Measurements from ENCODE around the gene CALU. TPM values are rescaled to one million over a fixed set of nuclear protein-coding genes. Genes with fewer than 3 reads are reported as not detected.

Gene CALU
- total RNA-seq, 1 experiment from 2014 or later, result 168 TPM

- no peaks in the 10 kb centered on the region for H3K9me3 ChIP-seq (ENCODE audit: control insufficient read depth, low read depth, low read length)
- H2BK120ac ChIP-seq (ENCODE audit: low read depth, low read length, poor library complexity, severe bottlenecking), result no peak overlapping the region
- H2AK5ac ChIP-seq (ENCODE audit: insufficient read length, low read length), result no peak overlapping the region
- Mint-ChIP-seq H3K27ac (no peak overlapping the region; a peak in 1 of 7 replicates), H3K27me3 (ENCODE audit: low read depth) (no peaks in the 10 kb centered on the region), H3K36me3 (ENCODE audit: insufficient read depth in 1 of 3, low read depth in 3 of 3) (peaks cover 0 to 4% (median 0%) of the 10 kb centered on the region in 3 experiments; a peak in 1 of 7 replicates), H3K9me3 (no peaks in the 10 kb centered on the region; a peak in 1 of 5 replicates), H3K4me1 (peaks cover 7 to 12% of the 10 kb centered on the region in 2 experiments; a peak in 2 of 4 replicates), H3K4me3 (no peak overlapping the region; a peak in 1 of 5 replicates)
- H3K23ac ChIP-seq (ENCODE audit: insufficient read length, low read depth, low read length), result no peak overlapping the region
- H2AFZ ChIP-seq (ENCODE audit: low read length), result no peak overlapping the region
- WGBS (ENCODE audit: extremely low coverage, insufficient read length, low lambda C conversion rate), result no CpG with 5 or more reads among the region's 8 CpGs
- H3K79me2 ChIP-seq (ENCODE audit: insufficient read depth, low read length), result no peaks in the 10 kb centered on the region
- H4K20me1 ChIP-seq (ENCODE audit: control insufficient read depth, insufficient read depth, insufficient read length), result no peaks in the 10 kb centered on the region
- H2BK5ac ChIP-seq (ENCODE audit: insufficient read length, low read length), result no peak overlapping the region
- no peak overlapping the region for H3T11ph ChIP-seq (ENCODE audit: low read length)
- H3K4me1 ChIP-seq (ENCODE audit: insufficient read depth, low read length), result no peaks in the 10 kb centered on the region
- no peak for TF ChIP-seq CTCF (conservative IDR thresholded peaks at IDR 0.05)
- H2BK12ac ChIP-seq (ENCODE audit: insufficient read length, low read depth, low read length), result no peak overlapping the region
- no peaks in the 10 kb centered on the region for H3K27me3 ChIP-seq (ENCODE audit: insufficient read depth, low read length)
- H4K8ac ChIP-seq (replicated peaks; ENCODE audit: insufficient read length, low read depth, low read length), result no peak overlapping the region
- H3K4ac ChIP-seq (ENCODE audit: low read depth, low read length), result no peak overlapping the region
- H2BK20ac ChIP-seq (ENCODE audit: low read depth, low read length, poor library complexity, severe bottlenecking), result no peak overlapping the region
- no peak overlapping the region for H4K91ac ChIP-seq (ENCODE audit: insufficient read length, low read depth, low read length)
- H3K79me1 ChIP-seq (ENCODE audit: insufficient read depth, low read depth, low read length, poor library complexity, severe bottlenecking), result no peaks in the 10 kb centered on the region
- no peak for DNase-seq
- H3K23me2 ChIP-seq (ENCODE audit: insufficient read length, low read depth, low read length, poor library complexity, severe bottlenecking), result no peaks in the 10 kb centered on the region
- H4K5ac ChIP-seq (ENCODE audit: insufficient read length, low read depth, low read length), result no peak overlapping the region
- no peak overlapping the region for H3K4me2 ChIP-seq (ENCODE audit: insufficient read depth, insufficient read length, low read length)
- H3K56ac ChIP-seq (ENCODE audit: insufficient read length, low read depth, low read length), result no peak overlapping the region
- no peak overlapping the region for H3K14ac ChIP-seq (ENCODE audit: insufficient read depth, low read length)
- H3K9ac ChIP-seq (ENCODE audit: extremely low read depth, insufficient read length, low read length), result no peak overlapping the region
- H2BK15ac ChIP-seq (ENCODE audit: low read depth, low read length), result no peak overlapping the region
- no peak overlapping the region for H3K18ac ChIP-seq (ENCODE audit: insufficient read length, low read depth, low read length)
- H3K27ac ChIP-seq (ENCODE audit: insufficient read length, low read depth, low read length), result no peak overlapping the region
Observed at GRCh38 chr7:128714701-128715495, 24.3 kb upstream of the CALU start.

Measured in H9 (cell line).